Panc1 (cell line): ENCODE measurements around the gene HSPBAP1. TPM values are rescaled to one million over a fixed set of nuclear protein-coding genes. Genes with fewer than 3 reads are reported as not detected.

ENCODE experiments used
- ATAC-seq: fragments of 200-7000 bp; cut with Tn5 transposase; 2 replicates; pipeline ENCODE4 v1.9.1; 2020; ENCODE audit warnings: mild to moderate bottlenecking, moderate library complexity
- BruUV-seq: library from RNA; stranded (reverse); fragments of 400-500 nt; replicated peaks from 2 replicates; lab custom pipeline; 2021; lab: Mats Ljungman, UMichigan
- CTCF ChIA-PET: fragments of 300-600 bp; sonication (Branson Sonifier 250); formaldehyde crosslinking; loops from one replicate; lab custom pipeline; 2022; ENCODE audit warnings: antibody characterized with exemption; lab: Charles Lee
- POLR2A ChIA-PET: fragments of 300-600 bp; sonication (Branson Sonifier 250); formaldehyde crosslinking; loops from one replicate; lab custom pipeline; 2022; ENCODE audit warnings: antibody characterized with exemption; lab: Charles Lee
- DNase-seq: peaks from one replicate; pipeline ENCODE4 v3.0.0-alpha.2; 2010; ENCODE audit warnings: low read depth, low spot score
- H3K27ac ChIP-seq: 2 replicates; pipeline ENCODE4 v1.5.1; 2011; ENCODE audit warnings: mild to moderate bottlenecking, low read length, inconsistent platforms
- H3K27me3 ChIP-seq: fragments of 200-500 bp; sonication (Bioruptor generic); 2 replicates; pipeline ENCODE4 v1.6.0; 2014; ENCODE audit warnings: low read length, inconsistent platforms; ENCODE audit not compliant: control insufficient read depth, insufficient read depth
- H3K36me3 ChIP-seq: fragments of 200-500 bp; sonication (Bioruptor generic); 2 replicates; pipeline ENCODE4 v1.5.1; 2014; ENCODE audit warnings: inconsistent platforms, mild to moderate bottlenecking, low read length, moderate library complexity; ENCODE audit not compliant: control insufficient read depth, insufficient read depth
- H3K4me1 ChIP-seq: 2 replicates; pipeline ENCODE4 v1.5.1; 2011; ENCODE audit warnings: inconsistent platforms, mild to moderate bottlenecking, low read length, moderate library complexity; ENCODE audit not compliant: control insufficient read depth, insufficient read depth
- H3K4me3 ChIP-seq, 2 experiments: 2 replicates each; pipeline ENCODE4 v1.5.1; 2011 to 2012; ENCODE audit warnings: low read depth in 2 of 2, low read length in 2 of 2, mild to moderate bottlenecking in 2 of 2, inconsistent platforms in 1 of 2, moderate library complexity in 1 of 2
- H3K9me3 ChIP-seq: fragments of 200-500 bp; sonication (Bioruptor generic); 2 replicates; pipeline ENCODE4 v1.5.1; 2014; ENCODE audit warnings: low read depth, mild to moderate bottlenecking, inconsistent platforms, low read length, moderate library complexity; ENCODE audit not compliant: control insufficient read depth, insufficient read depth
- POLR2AphosphoS5 ChIP-seq: IDR thresholded peaks from 2 replicates; pipeline ENCODE4 v1.6.1; 2012; ENCODE audit warnings: mild to moderate bottlenecking, low read depth, low read length, moderate library complexity
- SIN3A ChIP-seq: IDR thresholded peaks from 2 replicates; pipeline ENCODE4 v1.6.1; 2012; ENCODE audit warnings: low read depth, mild to moderate bottlenecking, low read length, moderate library complexity, borderline replicate concordance; ENCODE audit not compliant: insufficient read depth
- TCF7L2 ChIP-seq: IDR thresholded peaks from 2 replicates; pipeline ENCODE4 v1.6.1; 2011; ENCODE audit warnings: mild to moderate bottlenecking, low read depth, low read length, inconsistent platforms
- in situ Hi-C: cut with HindIII; loops from 2 replicates; pipeline ENCODE4 v1.10.0; 2016; ENCODE audit warnings: low sequenced_read_pairs, low pct_unique_long_range_greater_than_20kb
- intact Hi-C: fragments of 100-400 bp; cut with micrococcal nuclease; formaldehyde crosslinking; loops from one replicate; pipeline ENCODE4 v1.10.0; 2022; ENCODE audit not compliant: unreplicated experiment
- total RNA-seq: library from RNA; stranded (reverse); gene quantifications from one replicate; pipeline ENCODE4 v1.2.1, GENCODE V29; 2021; ENCODE audit not compliant: unreplicated experiment
- TF ChIP-seq, protein P1 (sequence below): fragments of 450-650 bp; IDR thresholded peaks from 2 replicates; pipeline ENCODE4 v1.5.1; 2017; ENCODE audit warnings: mild to moderate bottlenecking
- TF ChIP-seq, protein P2 (sequence below), 2 experiments: IDR thresholded peaks; 2 replicates each; pipeline ENCODE4 v1.6.1; 2011 to 2012; ENCODE audit warnings: low read depth in 2 of 2, control low read depth in 1 of 2, low read length in 1 of 2, mild to moderate bottlenecking in 1 of 2, moderate library complexity in 1 of 2; ENCODE audit not compliant: insufficient read depth in 1 of 2

HSPBAP1 gene
- total RNA-seq, 1 experiment from 2014 or later = 10.8 TPM

DNA sequence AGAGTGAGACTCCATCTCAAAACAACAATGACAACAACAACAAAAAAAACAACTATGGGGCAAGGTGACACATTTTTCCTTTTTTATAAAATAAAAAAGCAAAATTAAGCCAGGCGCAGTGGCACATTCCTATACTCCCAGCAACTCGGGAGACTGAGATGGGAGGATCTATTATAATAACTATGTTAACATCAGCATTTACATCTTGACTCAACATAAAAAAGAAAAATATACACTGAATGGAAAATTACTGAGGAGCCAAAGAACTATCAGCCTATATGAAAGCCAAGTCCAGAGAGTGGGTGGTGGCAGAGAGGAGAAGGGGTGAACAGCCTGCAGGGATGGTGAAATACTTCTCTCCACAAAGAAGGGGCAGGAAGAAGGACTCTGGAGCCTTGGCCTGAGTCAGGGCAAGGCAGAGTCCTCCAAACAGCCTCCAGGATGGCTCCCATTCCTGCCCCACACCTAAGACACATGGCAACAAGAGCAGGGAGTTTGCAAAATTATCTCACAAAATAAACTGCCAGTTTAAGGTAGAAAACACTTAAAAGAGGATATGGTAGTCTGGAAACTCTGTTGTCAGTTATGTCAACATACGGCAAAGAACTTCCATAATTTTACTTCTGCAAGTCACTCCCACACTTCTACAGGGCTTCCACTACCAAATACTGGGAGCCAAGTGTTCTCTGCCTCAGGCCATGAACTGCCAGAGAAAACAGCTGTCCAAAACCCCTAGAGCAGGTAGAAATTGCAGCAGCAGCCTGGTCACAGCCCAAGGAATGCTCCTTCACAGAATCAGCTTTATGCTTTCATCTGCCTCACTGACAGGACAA lies 25.9 kb downstream of the HSPBAP1 start:
- ChIA-PET POLR2A (no interaction called here), CTCF (no interaction called here)
- no peak overlapping the region for H3K4me3 ChIP-seq
- no peak for ATAC-seq
- no peaks in the 10 kb centered on the region for H3K4me1 ChIP-seq
- TF ChIP-seq, protein P1, sequence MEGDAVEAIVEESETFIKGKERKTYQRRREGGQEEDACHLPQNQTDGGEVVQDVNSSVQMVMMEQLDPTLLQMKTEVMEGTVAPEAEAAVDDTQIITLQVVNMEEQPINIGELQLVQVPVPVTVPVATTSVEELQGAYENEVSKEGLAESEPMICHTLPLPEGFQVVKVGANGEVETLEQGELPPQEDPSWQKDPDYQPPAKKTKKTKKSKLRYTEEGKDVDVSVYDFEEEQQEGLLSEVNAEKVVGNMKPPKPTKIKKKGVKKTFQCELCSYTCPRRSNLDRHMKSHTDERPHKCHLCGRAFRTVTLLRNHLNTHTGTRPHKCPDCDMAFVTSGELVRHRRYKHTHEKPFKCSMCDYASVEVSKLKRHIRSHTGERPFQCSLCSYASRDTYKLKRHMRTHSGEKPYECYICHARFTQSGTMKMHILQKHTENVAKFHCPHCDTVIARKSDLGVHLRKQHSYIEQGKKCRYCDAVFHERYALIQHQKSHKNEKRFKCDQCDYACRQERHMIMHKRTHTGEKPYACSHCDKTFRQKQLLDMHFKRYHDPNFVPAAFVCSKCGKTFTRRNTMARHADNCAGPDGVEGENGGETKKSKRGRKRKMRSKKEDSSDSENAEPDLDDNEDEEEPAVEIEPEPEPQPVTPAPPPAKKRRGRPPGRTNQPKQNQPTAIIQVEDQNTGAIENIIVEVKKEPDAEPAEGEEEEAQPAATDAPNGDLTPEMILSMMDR = no peak
- TF ChIP-seq, protein P2, sequence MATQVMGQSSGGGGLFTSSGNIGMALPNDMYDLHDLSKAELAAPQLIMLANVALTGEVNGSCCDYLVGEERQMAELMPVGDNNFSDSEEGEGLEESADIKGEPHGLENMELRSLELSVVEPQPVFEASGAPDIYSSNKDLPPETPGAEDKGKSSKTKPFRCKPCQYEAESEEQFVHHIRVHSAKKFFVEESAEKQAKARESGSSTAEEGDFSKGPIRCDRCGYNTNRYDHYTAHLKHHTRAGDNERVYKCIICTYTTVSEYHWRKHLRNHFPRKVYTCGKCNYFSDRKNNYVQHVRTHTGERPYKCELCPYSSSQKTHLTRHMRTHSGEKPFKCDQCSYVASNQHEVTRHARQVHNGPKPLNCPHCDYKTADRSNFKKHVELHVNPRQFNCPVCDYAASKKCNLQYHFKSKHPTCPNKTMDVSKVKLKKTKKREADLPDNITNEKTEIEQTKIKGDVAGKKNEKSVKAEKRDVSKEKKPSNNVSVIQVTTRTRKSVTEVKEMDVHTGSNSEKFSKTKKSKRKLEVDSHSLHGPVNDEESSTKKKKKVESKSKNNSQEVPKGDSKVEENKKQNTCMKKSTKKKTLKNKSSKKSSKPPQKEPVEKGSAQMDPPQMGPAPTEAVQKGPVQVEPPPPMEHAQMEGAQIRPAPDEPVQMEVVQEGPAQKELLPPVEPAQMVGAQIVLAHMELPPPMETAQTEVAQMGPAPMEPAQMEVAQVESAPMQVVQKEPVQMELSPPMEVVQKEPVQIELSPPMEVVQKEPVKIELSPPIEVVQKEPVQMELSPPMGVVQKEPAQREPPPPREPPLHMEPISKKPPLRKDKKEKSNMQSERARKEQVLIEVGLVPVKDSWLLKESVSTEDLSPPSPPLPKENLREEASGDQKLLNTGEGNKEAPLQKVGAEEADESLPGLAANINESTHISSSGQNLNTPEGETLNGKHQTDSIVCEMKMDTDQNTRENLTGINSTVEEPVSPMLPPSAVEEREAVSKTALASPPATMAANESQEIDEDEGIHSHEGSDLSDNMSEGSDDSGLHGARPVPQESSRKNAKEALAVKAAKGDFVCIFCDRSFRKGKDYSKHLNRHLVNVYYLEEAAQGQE (IDR thresholded peaks at IDR 0.05; ENCODE audit: insufficient read depth in 1 of 2, low read depth in 2 of 2, low read length in 1 of 2) = no peak
- no peak for TF ChIP-seq TCF7L2
- no peak for TF ChIP-seq POLR2AphosphoS5
- no peak for TF ChIP-seq SIN3A
- BruUV-seq = no TSS peak
- H3K36me3 ChIP-seq = no peaks in the 10 kb centered on the region
- no peak overlapping the region for H3K27ac ChIP-seq
- in situ Hi-C loops = no loop called here
- H3K9me3 ChIP-seq = no peaks in the 10 kb centered on the region
- intact Hi-C loops = no loop called here
- no peak for DNase-seq
- no peaks in the 10 kb centered on the region for H3K27me3 ChIP-seq

DNA sequence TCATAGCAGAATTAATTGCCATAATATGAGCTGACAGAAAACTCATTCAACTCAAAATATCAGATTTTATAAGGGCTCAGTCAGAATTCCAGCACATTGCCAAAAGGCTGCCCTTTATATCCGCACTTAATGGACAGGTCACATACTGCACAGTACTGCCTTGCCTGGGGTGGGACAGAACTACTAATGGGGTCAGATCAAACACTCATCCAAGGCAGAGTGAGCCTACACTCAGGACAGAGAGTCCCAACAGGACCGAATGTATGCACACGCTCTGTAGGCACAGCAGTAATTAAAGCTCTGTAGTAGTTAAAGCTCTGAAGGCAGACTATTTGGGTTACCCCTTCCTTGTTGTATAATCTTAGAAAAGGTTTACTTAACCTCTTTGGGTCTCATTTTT lies 27.2 kb downstream of the HSPBAP1 start:
- in situ Hi-C loops = no loop called here
- no peak overlapping the region for H3K4me3 ChIP-seq
- ATAC-seq = no peak
- H3K36me3 ChIP-seq = no peaks in the 10 kb centered on the region
- BruUV-seq = no TSS peak
- no peaks in the 10 kb centered on the region for H3K9me3 ChIP-seq
- H3K27ac ChIP-seq = no peak overlapping the region
- intact Hi-C loops = no loop called here
- ChIA-PET POLR2A (no interaction called here), CTCF (no interaction called here)
- no peaks in the 10 kb centered on the region for H3K27me3 ChIP-seq
- DNase-seq = no peak
- TF ChIP-seq, protein P1 = no peak
- TF ChIP-seq SIN3A (no peak), POLR2AphosphoS5 (no peak), TCF7L2 (no peak)
- TF ChIP-seq, protein P2 (IDR thresholded peaks at IDR 0.05; ENCODE audit: insufficient read depth in 1 of 2, low read depth in 2 of 2, low read length in 1 of 2) = no peak
- H3K4me1 ChIP-seq = no peaks in the 10 kb centered on the region
